H9 (cell line): Measurements from ENCODE around the gene NRG2. TPM values are rescaled to one million over a fixed set of nuclear protein-coding genes. Genes with fewer than 3 reads are reported as not detected.

Experiments
- DNase-seq: peaks from one replicate; pipeline ENCODE4 v3.0.0-alpha.2; 2017
- H2AFZ ChIP-seq: one replicate; pipeline ENCODE4 v1.6.1; 2013; ENCODE audit warnings: mild to moderate bottlenecking, low read length, control low read depth, moderate library complexity
- H2AK5ac ChIP-seq: 2 replicates; pipeline ENCODE4 v1.6.1; 2013; ENCODE audit warnings: low read length, control low read depth, mixed read lengths; ENCODE audit not compliant: insufficient read length
- H2BK120ac ChIP-seq: one replicate; pipeline ENCODE4 v1.6.1; 2013; ENCODE audit warnings: low read depth, mild to moderate bottlenecking, low read length, control low read depth, inconsistent platforms; ENCODE audit not compliant: poor library complexity, severe bottlenecking
- H2BK12ac ChIP-seq: 2 replicates; pipeline ENCODE4 v1.6.1; 2013; ENCODE audit warnings: low read length, control low read depth, mixed read lengths, low read depth; ENCODE audit not compliant: insufficient read length
- H2BK15ac ChIP-seq: 2 replicates; pipeline ENCODE4 v1.6.1; 2013; ENCODE audit warnings: low read depth, low read length, control low read depth
- H2BK20ac ChIP-seq: one replicate; pipeline ENCODE4 v1.6.1; 2013; ENCODE audit warnings: low read depth, mild to moderate bottlenecking, low read length, control low read depth, inconsistent platforms; ENCODE audit not compliant: poor library complexity, severe bottlenecking
- H2BK5ac ChIP-seq: 2 replicates; pipeline ENCODE4 v1.6.1; 2013; ENCODE audit warnings: low read length, control low read depth, mixed read lengths; ENCODE audit not compliant: insufficient read length
- H3K14ac ChIP-seq: 2 replicates; pipeline ENCODE4 v1.6.1; 2013; ENCODE audit warnings: low read length, control low read depth; ENCODE audit not compliant: insufficient read depth
- H3K18ac ChIP-seq: 2 replicates; pipeline ENCODE4 v1.6.1; 2013; ENCODE audit warnings: low read depth, mild to moderate bottlenecking, mixed read lengths, low read length, control low read depth; ENCODE audit not compliant: insufficient read length
- H3K23ac ChIP-seq: 2 replicates; pipeline ENCODE4 v1.6.1; 2013; ENCODE audit warnings: low read length, control low read depth, mixed read lengths, low read depth; ENCODE audit not compliant: insufficient read length
- H3K23me2 ChIP-seq: 2 replicates; pipeline ENCODE4 v1.6.1; 2013; ENCODE audit warnings: low read depth, mild to moderate bottlenecking, mixed read lengths, low read length, control low read depth; ENCODE audit not compliant: insufficient read length, poor library complexity, severe bottlenecking
- H3K27ac ChIP-seq: 2 replicates; pipeline ENCODE4 v1.5.1; 2013; ENCODE audit warnings: low read length, control low read depth, mixed read lengths, low read depth; ENCODE audit not compliant: insufficient read length
- H3K27me3 ChIP-seq: 2 replicates; pipeline ENCODE4 v1.6.1; 2013; ENCODE audit warnings: low read length, control low read depth, inconsistent platforms; ENCODE audit not compliant: insufficient read depth
- H3K4ac ChIP-seq: 2 replicates; pipeline ENCODE4 v1.6.1; 2013; ENCODE audit warnings: low read depth, mild to moderate bottlenecking, control low read depth, inconsistent platforms, low read length, moderate library complexity
- H3K4me1 ChIP-seq: 2 replicates; pipeline ENCODE4 v1.6.1; 2013; ENCODE audit warnings: low read length, control low read depth, inconsistent platforms; ENCODE audit not compliant: insufficient read depth
- H3K4me2 ChIP-seq: 2 replicates; pipeline ENCODE4 v1.6.1; 2013; ENCODE audit warnings: low read length, control low read depth, mixed read lengths; ENCODE audit not compliant: insufficient read length, insufficient read depth
- H3K56ac ChIP-seq: 2 replicates; pipeline ENCODE4 v1.6.1; 2013; ENCODE audit warnings: low read depth, mild to moderate bottlenecking, mixed read lengths, low read length, control low read depth; ENCODE audit not compliant: insufficient read length
- H3K79me1 ChIP-seq: 2 replicates; pipeline ENCODE4 v1.6.1; 2013; ENCODE audit warnings: low read depth, mild to moderate bottlenecking, moderate library complexity, low read length, control low read depth, inconsistent platforms; ENCODE audit not compliant: insufficient read depth, poor library complexity, severe bottlenecking
- H3K79me2 ChIP-seq: 2 replicates; pipeline ENCODE4 v1.6.1; 2013; ENCODE audit warnings: low read length, control low read depth, inconsistent platforms; ENCODE audit not compliant: insufficient read depth
- H3K9ac ChIP-seq: 2 replicates; pipeline ENCODE4 v1.6.1; 2013; ENCODE audit warnings: low read length, control low read depth, mixed read lengths; ENCODE audit not compliant: insufficient read length; ENCODE audit errors: extremely low read depth
- H3K9me3 ChIP-seq: one replicate; pipeline ENCODE4 v1.6.1; 2013; ENCODE audit warnings: low read depth, low read length, inconsistent platforms; ENCODE audit not compliant: control insufficient read depth
- H3T11ph ChIP-seq: one replicate; pipeline ENCODE4 v1.6.1; 2013; ENCODE audit warnings: mild to moderate bottlenecking, low read length, control low read depth, inconsistent platforms
- H4K20me1 ChIP-seq: one replicate; pipeline ENCODE4 v1.6.1; 2013; ENCODE audit not compliant: control insufficient read depth, insufficient read length, insufficient read depth
- H4K5ac ChIP-seq: 2 replicates; pipeline ENCODE4 v1.6.1; 2013; ENCODE audit warnings: low read depth, mild to moderate bottlenecking, mixed read lengths, low read length, control low read depth; ENCODE audit not compliant: insufficient read length
- H4K8ac ChIP-seq: replicated peaks from 2 replicates; pipeline ENCODE4 v1.6.1; 2013; ENCODE audit warnings: low read length, control low read depth, mixed read lengths, low read depth; ENCODE audit not compliant: insufficient read length
- H4K91ac ChIP-seq: 2 replicates; pipeline ENCODE4 v1.6.1; 2013; ENCODE audit warnings: low read depth, mild to moderate bottlenecking, moderate library complexity, mixed read lengths, low read length, control low read depth; ENCODE audit not compliant: insufficient read length
- H3K27ac Mint-ChIP-seq, 3 experiments: 2 replicates in 2 of 3; 3 replicates in 1 of 3; pipeline ENCODE4 v1.8.0; 2020 to 2021; ENCODE audit warnings: mixed read lengths in 3 of 3, mild to moderate bottlenecking in 1 of 3, moderate library complexity in 1 of 3
- H3K27me3 Mint-ChIP-seq: 2 replicates; pipeline ENCODE4 v1.8.0; 2021; ENCODE audit warnings: low read depth, mild to moderate bottlenecking, moderate library complexity, mixed read lengths
- H3K36me3 Mint-ChIP-seq, 3 experiments: 2 replicates in 2 of 3; 3 replicates in 1 of 3; pipeline ENCODE4 v1.8.0; 2020 to 2021; ENCODE audit warnings: low read depth in 3 of 3, mixed read lengths in 3 of 3; ENCODE audit not compliant: insufficient read depth in 1 of 3
- H3K4me1 Mint-ChIP-seq, 2 experiments: 2 replicates each; pipeline ENCODE4 v1.8.0; 2020; ENCODE audit warnings: mixed read lengths in 2 of 2
- H3K4me3 Mint-ChIP-seq, 2 experiments: 2 replicates in 1 of 2; 3 replicates in 1 of 2; pipeline ENCODE4 v1.8.0; 2020 to 2021; ENCODE audit warnings: mild to moderate bottlenecking in 2 of 2, mixed read lengths in 2 of 2, moderate library complexity in 1 of 2
- H3K9me3 Mint-ChIP-seq, 2 experiments: 2 replicates in 1 of 2; 3 replicates in 1 of 2; pipeline ENCODE4 v1.8.0; 2020; ENCODE audit warnings: mild to moderate bottlenecking in 2 of 2, mixed read lengths in 2 of 2, moderate library complexity in 1 of 2
- CTCF ChIP-seq: fragments of 200-600 bp; sonication (generic); conservative IDR thresholded peaks from 3 replicates; pipeline ENCODE4 v1.8.0; 2021; ENCODE audit warnings: antibody characterized with exemption, mild to moderate bottlenecking
- WGBS: extraction: QIAGEN DNeasy Blood & Tissue Kit; methylation state at CpG from one replicate; pipeline ENCODE4 v1.1.7; 2013; ENCODE audit warnings: missing lambda C conversion rate, low lambda C conversion rate, mixed read lengths; ENCODE audit not compliant: insufficient read length; ENCODE audit errors: extremely low coverage; 5-methylcytosine and 5-hydroxymethylcytosine counted together
- total RNA-seq: library from RNA; stranded (reverse); gene quantifications from 2 replicates; pipeline ENCODE4 v1.2.1, GENCODE V29; 2021

Gene NRG2
- total RNA-seq, 1 experiment from 2014 or later = not detected

- H2BK120ac ChIP-seq = no peak overlapping the region
- no peak overlapping the region for H2AFZ ChIP-seq
- H3K18ac ChIP-seq = no peak overlapping the region
- H3K9me3 ChIP-seq = no peaks in the 10 kb centered on the region
- no peaks in the 10 kb centered on the region for H3K79me2 ChIP-seq
- H3K27me3 Mint-ChIP-seq = peaks cover 42% of the 10 kb centered on the region
- H4K5ac ChIP-seq = no peak overlapping the region
- peaks cover 12 to 13% of the 10 kb centered on the region in 2 experiments for H3K4me1 Mint-ChIP-seq
- no peak overlapping the region for H3K9ac ChIP-seq
- no peak overlapping the region for H2BK5ac ChIP-seq
- H2BK15ac ChIP-seq = no peak overlapping the region
- H2AK5ac ChIP-seq = no peak overlapping the region
- H3K79me1 ChIP-seq = no peaks in the 10 kb centered on the region
- H4K20me1 ChIP-seq = peaks cover 4% of the 10 kb centered on the region
- H3K56ac ChIP-seq = no peak overlapping the region
- no peak for DNase-seq
- H3K4ac ChIP-seq = no peak overlapping the region
- H3K27ac Mint-ChIP-seq = no peak overlapping the region
- TF ChIP-seq CTCF = no peak
- H3K23ac ChIP-seq = no peak overlapping the region
- H3K4me2 ChIP-seq = no peak overlapping the region
- no peaks in the 10 kb centered on the region for H3K36me3 Mint-ChIP-seq
- H3K27me3 ChIP-seq = no peaks in the 10 kb centered on the region
- no peak overlapping the region for H4K8ac ChIP-seq
- H3K4me3 Mint-ChIP-seq = no peak overlapping the region
- H3K14ac ChIP-seq = no peak overlapping the region
- H4K91ac ChIP-seq = no peak overlapping the region
- H2BK20ac ChIP-seq = no peak overlapping the region
- no CpG with 5 or more reads among the region's 1 CpG for WGBS
- H3K27ac ChIP-seq = no peak overlapping the region
- H3K23me2 ChIP-seq = no peaks in the 10 kb centered on the region
- H3K9me3 Mint-ChIP-seq = no peaks in the 10 kb centered on the region
- no peak overlapping the region for H3T11ph ChIP-seq
- H2BK12ac ChIP-seq = no peak overlapping the region
- no peaks in the 10 kb centered on the region for H3K4me1 ChIP-seq
Measured at GRCh38 chr5:139984816-139985215, 58.3 kb downstream of the NRG2 start.
